ENCODE data around the gene TEKTIP1. TPM values are rescaled to one million over a fixed set of nuclear protein-coding genes. Genes with fewer than 3 reads are reported as not detected.
"Not testable (repeated sequence)": the region's sequence is repeated elsewhere in the genome, so short reads cannot be mapped to it uniquely, and the experiment has no call there.

TEKTIP1 gene
- total RNA-seq, 1 donor, result not detected

DNA sequence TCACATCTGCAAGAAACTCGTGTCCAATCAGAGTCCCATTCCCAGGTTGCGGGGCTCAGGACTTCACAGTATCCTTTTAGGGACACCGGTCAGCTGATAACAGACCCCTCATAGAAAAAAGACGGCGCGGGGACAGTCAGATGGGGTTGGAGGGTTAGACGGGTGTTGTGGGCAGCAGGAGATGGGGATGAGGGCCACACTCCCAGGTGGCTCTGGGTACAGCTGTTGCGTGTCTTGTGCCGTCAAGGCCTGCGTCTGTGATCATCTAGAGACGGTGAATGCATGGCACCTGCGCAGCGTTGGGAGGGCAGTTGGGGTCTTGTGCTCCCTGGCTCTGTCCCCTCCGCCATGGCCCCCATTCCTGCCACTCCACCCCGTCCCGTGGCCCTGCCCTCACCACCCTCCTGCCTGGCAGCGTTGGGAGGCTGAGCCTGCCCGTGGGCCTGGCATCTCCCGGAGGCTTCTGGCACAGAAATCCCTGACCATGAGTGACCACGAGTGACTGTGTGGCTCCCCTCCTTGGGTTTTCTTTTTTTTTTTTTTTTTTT lies 14.0 kb upstream of the TEKTIP1 start:
- TF ChIP-seq, protein P1, sequence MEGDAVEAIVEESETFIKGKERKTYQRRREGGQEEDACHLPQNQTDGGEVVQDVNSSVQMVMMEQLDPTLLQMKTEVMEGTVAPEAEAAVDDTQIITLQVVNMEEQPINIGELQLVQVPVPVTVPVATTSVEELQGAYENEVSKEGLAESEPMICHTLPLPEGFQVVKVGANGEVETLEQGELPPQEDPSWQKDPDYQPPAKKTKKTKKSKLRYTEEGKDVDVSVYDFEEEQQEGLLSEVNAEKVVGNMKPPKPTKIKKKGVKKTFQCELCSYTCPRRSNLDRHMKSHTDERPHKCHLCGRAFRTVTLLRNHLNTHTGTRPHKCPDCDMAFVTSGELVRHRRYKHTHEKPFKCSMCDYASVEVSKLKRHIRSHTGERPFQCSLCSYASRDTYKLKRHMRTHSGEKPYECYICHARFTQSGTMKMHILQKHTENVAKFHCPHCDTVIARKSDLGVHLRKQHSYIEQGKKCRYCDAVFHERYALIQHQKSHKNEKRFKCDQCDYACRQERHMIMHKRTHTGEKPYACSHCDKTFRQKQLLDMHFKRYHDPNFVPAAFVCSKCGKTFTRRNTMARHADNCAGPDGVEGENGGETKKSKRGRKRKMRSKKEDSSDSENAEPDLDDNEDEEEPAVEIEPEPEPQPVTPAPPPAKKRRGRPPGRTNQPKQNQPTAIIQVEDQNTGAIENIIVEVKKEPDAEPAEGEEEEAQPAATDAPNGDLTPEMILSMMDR (IDR thresholded peaks at IDR 0.05; ENCODE audit: insufficient read depth, low read depth, low read length), result no peak

DNA sequence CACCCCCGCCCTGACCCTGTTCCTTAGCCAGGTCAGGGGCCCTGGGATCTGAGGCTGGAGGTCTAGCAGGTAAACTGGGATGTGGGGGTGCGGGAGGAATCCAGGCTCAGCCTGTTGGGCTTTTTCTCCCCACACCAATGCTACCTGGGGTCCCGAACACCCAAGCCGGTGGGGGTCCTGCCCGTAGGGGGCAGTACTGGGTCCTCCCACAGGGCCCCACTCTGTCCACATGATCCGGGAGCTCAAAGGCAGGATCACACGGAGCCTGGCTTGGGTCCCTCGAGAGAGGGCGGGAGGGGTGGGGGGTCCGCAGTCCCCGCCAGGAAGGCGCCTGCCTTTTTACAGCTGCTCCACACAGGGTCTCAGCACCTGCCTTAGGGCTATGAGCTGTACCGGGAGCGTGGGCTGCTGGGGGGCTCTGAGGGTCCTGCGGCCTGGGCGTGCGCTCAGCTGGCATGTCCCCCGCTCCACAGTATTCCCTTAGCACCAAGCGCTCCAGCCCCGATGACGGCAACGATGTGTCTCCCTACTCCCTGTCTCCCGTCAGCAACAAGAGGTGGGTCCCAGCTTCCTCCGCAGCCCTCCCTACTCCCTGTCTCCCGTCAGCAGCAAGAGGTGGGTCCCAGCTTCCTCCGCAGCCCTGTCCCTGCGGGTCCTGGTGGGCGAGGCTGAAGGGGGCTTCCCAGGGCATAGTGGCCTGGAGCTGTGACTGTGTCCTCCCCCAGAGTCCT lies 12.3 kb upstream of the TEKTIP1 start:
- TF ChIP-seq, protein P1 (IDR thresholded peaks at IDR 0.05; ENCODE audit: insufficient read depth, low read depth, low read length), result peak; percentile 13
- DNase-seq (ENCODE audit: low read depth), result no peak
- no peak overlapping the region for H3K4me3 ChIP-seq (ENCODE audit: low read depth, low read length)

More for the DNA sequence above, 14.0 kb upstream of the TEKTIP1 start:
- no peak for DNase-seq (ENCODE audit: low read depth)
- H3K4me3 ChIP-seq (ENCODE audit: low read depth, low read length), result no peak overlapping the region

DNA sequence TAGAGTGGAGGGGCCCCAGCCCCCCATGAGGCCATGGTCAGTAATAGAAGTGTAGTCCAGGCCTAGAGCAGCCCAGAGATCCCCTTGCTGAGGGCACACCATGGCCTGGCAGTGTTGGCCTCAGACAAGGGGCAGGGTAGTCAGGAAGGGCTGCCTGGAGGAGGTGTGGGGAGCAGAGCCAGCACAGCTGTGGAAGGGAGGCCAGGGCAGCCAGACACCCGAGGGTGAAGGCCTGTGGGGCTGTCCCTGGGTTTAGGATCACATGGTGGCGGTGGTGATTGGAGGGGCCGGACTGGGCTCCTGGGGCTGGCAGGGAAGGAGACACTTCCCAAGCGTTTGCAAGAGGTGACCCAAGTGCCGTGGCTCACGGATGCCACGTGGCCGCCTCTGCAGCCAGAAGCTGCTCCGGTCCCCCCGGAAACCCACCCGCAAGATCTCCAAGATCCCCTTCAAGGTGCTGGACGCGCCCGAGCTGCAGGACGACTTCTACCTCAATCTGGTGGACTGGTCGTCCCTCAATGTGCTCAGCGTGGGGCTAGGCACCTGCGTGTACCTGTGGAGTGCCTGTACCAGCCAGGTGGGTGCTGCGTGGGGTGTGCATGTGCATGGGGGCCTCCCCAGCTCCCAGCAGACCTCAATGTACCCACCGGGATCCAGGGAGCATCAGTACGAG lies 11.6 kb upstream of the TEKTIP1 start:
- TF ChIP-seq, protein P1 (IDR thresholded peaks at IDR 0.05; ENCODE audit: insufficient read depth, low read depth, low read length), result no peak
- H3K4me3 ChIP-seq (ENCODE audit: low read depth, low read length), result no peak overlapping the region
- no peak for DNase-seq (ENCODE audit: low read depth)

DNA sequence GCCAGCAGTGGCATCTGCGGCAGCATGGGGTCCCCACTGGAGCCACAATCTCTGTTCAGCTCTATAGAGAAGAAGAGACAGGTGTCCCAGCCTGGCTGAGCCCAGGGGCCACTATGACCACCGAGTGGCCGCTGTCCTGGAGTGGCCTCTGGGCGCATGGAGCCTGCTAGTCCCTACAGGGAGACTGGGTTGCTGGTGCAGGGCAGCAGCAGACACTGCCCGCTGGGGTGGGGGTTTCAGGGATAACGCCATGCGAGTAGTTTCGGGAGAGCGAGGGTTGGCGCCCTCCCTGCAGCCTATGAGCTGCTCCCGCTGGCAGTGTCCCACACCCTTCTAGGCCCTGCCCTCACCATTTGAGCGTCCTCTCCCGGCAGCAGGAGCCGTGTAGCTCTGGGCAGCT lies 10.9 kb upstream of the TEKTIP1 start:
- no peak for DNase-seq (ENCODE audit: low read depth)
- no peak overlapping the region for H3K4me3 ChIP-seq (ENCODE audit: low read depth, low read length)
- TF ChIP-seq, protein P1 (IDR thresholded peaks at IDR 0.05; ENCODE audit: insufficient read depth, low read depth, low read length), result no peak

DNA sequence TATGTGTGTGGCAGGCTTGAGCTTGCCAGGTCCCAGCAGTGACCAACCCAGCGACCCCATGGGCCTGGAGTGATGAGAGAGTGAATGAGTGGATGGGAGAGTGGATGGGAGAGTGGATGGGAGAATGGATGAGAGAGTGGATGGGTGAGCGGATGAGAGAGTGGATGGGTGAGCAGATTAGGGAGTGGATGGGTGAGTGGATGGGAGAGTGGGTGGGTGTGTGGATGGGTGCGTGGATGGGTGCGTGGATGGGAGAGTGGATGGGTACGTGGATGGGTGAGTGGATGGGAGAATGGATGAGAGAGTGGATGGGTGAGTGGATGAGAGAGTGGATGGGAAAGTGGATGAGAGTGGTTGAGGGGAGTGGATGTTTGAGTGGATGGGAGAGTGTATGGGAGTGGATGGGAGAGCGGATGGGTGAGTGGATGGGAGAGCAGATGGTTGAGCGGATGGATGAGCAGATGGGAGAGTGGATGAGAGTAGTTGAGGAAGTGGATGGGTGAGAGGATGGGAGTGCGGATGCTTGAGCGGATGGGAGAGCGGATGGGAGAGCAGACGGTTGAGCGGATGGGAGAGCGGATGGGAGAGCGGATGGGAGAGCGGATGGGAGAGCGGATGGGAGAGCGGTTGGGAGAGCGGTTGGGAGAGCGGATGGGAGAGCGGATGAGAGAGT lies 10.3 kb upstream of the TEKTIP1 start:
- DNase-seq (ENCODE audit: low read depth), result no peak
- no peak overlapping the region for H3K4me3 ChIP-seq (ENCODE audit: low read depth, low read length)
- TF ChIP-seq, protein P1 (IDR thresholded peaks at IDR 0.05; ENCODE audit: insufficient read depth, low read depth, low read length), result no peak

DNA sequence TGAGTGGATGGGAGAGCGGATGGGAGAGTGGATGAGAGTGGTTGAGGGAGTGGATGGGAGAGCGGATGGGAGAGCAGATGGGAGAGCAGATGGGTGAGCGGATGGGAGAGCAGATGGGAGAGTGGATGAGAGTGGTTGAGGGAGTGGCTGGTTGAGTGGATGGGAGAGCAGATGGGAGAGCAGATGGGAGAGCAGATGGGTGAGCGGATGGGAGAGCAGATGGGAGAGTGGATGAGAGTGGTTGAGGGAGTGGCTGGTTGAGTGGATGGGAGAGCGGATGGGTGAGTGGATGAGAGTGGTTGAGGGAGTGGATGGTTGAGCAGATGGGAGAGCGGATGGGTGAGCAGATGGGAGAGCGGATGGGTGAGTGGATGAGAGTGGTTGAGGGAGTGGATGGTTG lies 9.7 kb upstream of the TEKTIP1 start:
- not testable (repeated sequence) for H3K4me3 ChIP-seq (ENCODE audit: low read depth, low read length); DNase-seq (ENCODE audit: low read depth)

DNA sequence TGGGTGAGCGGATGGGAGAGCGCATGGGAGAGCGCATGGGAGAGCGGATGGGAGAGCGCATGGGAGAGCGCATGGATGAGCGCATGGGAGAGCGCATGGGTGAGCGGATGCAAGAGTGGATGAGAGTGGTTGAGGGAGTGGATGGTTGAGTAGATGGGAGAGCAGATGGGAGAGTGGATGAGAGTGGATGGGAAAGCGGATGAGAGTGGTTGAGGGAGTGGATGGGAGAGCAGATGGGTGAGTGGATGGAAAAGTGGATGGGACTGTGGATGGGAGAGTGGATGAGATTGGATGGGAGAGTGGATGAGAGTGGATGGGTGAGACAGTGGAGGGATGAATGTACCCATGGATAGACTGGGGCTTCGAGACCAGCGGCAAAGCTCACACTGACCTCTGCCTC lies 8.6 kb upstream of the TEKTIP1 start:
- TF ChIP-seq, protein P1 (IDR thresholded peaks at IDR 0.05; ENCODE audit: insufficient read depth, low read depth, low read length), result no peak
- no peak for DNase-seq (ENCODE audit: low read depth)
- H3K4me3 ChIP-seq (ENCODE audit: low read depth, low read length), result no peak overlapping the region
